HepG2 (cell line): ENCODE data around the gene SLC16A3. TPM values are rescaled to one million over a fixed set of nuclear protein-coding genes. Genes with fewer than 3 reads are reported as not detected.

Experiments used
- ATF6 ChIP-seq: sonication (generic); formaldehyde crosslinking; conservative IDR thresholded peaks from 2 replicates; pipeline ENCODE4 v1.4.0; 2020; ENCODE audit warnings: missing genetic modification reagents
- DDIT3 ChIP-seq: sonication (generic); formaldehyde crosslinking; IDR thresholded peaks from 2 replicates; pipeline ENCODE4 v1.4.0; 2020; ENCODE audit warnings: mild to moderate bottlenecking, missing genetic modification reagents
- HMGXB3 ChIP-seq: sonication (generic); formaldehyde crosslinking; IDR thresholded peaks from 2 replicates; pipeline ENCODE4 v1.4.0; 2020; ENCODE audit warnings: missing genetic modification reagents, borderline replicate concordance
- IKZF1 ChIP-seq: fragments of 450-650 bp; IDR thresholded peaks from 2 replicates; pipeline ENCODE4 v1.7.1; 2016
- IRF1 ChIP-seq: sonication (generic); formaldehyde crosslinking; IDR thresholded peaks from 2 replicates; pipeline ENCODE4 v1.4.0; 2020; ENCODE audit warnings: low read depth, mild to moderate bottlenecking, missing genetic modification reagents
- MYC ChIP-seq: sonication (generic); formaldehyde crosslinking; IDR thresholded peaks from 2 replicates; pipeline ENCODE4 v1.9.0; 2021; ENCODE audit warnings: missing genetic modification reagents, borderline replicate concordance
- NFE2 ChIP-seq: sonication (generic); formaldehyde crosslinking; IDR thresholded peaks from 2 replicates; pipeline ENCODE4 v1.4.0; 2020; ENCODE audit warnings: missing genetic modification reagents
- PHB2 ChIP-seq: fragments of 450-650 bp; IDR thresholded peaks from 2 replicates; pipeline ENCODE4 v1.6.1; 2018; ENCODE audit not compliant: partially characterized antibody
- TP53 ChIP-seq: sonication (generic); formaldehyde crosslinking; conservative IDR thresholded peaks from 2 replicates; pipeline ENCODE4 v1.4.0; 2020; ENCODE audit warnings: missing genetic modification reagents
- ZNF234 ChIP-seq: sonication (generic); formaldehyde crosslinking; conservative IDR thresholded peaks from 2 replicates; pipeline ENCODE4 v1.5.1; 2020; ENCODE audit warnings: mild to moderate bottlenecking, missing genetic modification reagents
- ZNF510 ChIP-seq: sonication (generic); formaldehyde crosslinking; IDR thresholded peaks from 2 replicates; pipeline ENCODE4 v1.4.0; 2020; ENCODE audit warnings: low read depth, mild to moderate bottlenecking, missing genetic modification reagents
- ZNF616 ChIP-seq: sonication (generic); formaldehyde crosslinking; IDR thresholded peaks from 2 replicates; pipeline ENCODE4 v1.5.0; 2020; ENCODE audit warnings: low read depth, mild to moderate bottlenecking, missing genetic modification reagents
- ZNF761 ChIP-seq: sonication (generic); formaldehyde crosslinking; conservative IDR thresholded peaks from 2 replicates; pipeline ENCODE4 v1.4.0; 2020; ENCODE audit warnings: mild to moderate bottlenecking, missing genetic modification reagents
- ZNF781 ChIP-seq: sonication (generic); formaldehyde crosslinking; IDR thresholded peaks from 2 replicates; pipeline ENCODE4 v1.5.1; 2020; ENCODE audit warnings: borderline replicate concordance, mild to moderate bottlenecking, missing genetic modification reagents; ENCODE audit errors: not compliant biosample characterization
- polyA plus RNA-seq, 8 experiments: library from polyadenylated mRNA; depleted of rRNA in 3 of 8; stranded (reverse) in 7 of 8; unstranded in 1 of 8; fragments of >200 nt; fragmentation: Illumina TruSeq in 4 of 8; extraction: Trizol in 4 of 8; gene quantifications; 2 replicates each; pipeline versions ENCODE4 v1.2.1 to v1.2.3, GENCODE V29; 2011 to 2016; ENCODE audit warnings: low read depth in 4 of 8, missing spikeins in 1 of 8, mixed read lengths in 1 of 8; ENCODE audit not compliant: insufficient read depth in 1 of 8
- total RNA-seq, 5 experiments: library from RNA; depleted of rRNA; stranded (reverse); fragments of >200 nt; fragmentation: Illumina TruSeq; extraction: Trizol; gene quantifications; 2 replicates each; pipeline ENCODE4 v1.2.3, GENCODE V29; 2016; ENCODE audit warnings: low read depth in 1 of 5

SLC16A3 gene
- total and polyA plus RNA-seq, 2 of the 13 experiments (the other 11 are each of a cell fraction or from before 2014, with no cell fraction given), result 242 to 349 TPM

- TF ChIP-seq MYC (CRISPR knock-in tag) (0 out of 2 replicates have a peak, but pooled peaks have one; percentile 14), TP53 (CRISPR knock-in tag) (no peak), IKZF1 (no peak), NFE2 (CRISPR knock-in tag) (no peak), ATF6 (CRISPR knock-in tag) (no peak), ZNF616 (no peak), DDIT3 (CRISPR knock-in tag) (no peak), HMGXB3 (no peak), ZNF234 (CRISPR knock-in tag) (no peak), IRF1 (CRISPR knock-in tag) (no peak), ZNF761 (no peak), PHB2 (no peak), ZNF510 (CRISPR knock-in tag) (no peak), ZNF781 (CRISPR knock-in tag) (no peak)
Observed at GRCh38 chr17:82250868-82251500, 22.1 kb downstream of the SLC16A3 start (continued).
